Measurements from ENCODE around the gene COL9A1. TPM values are rescaled to one million over a fixed set of nuclear protein-coding genes. Genes with fewer than 3 reads are reported as not detected.

Gene COL9A1
- total and polyA plus RNA-seq, 9 of the 15 experiments (the other 6 are each of a cell fraction or from before 2014, with no cell fraction given) = 0.01 to 0.13 (median 0.06) TPM; not detected in 1

DNA sequence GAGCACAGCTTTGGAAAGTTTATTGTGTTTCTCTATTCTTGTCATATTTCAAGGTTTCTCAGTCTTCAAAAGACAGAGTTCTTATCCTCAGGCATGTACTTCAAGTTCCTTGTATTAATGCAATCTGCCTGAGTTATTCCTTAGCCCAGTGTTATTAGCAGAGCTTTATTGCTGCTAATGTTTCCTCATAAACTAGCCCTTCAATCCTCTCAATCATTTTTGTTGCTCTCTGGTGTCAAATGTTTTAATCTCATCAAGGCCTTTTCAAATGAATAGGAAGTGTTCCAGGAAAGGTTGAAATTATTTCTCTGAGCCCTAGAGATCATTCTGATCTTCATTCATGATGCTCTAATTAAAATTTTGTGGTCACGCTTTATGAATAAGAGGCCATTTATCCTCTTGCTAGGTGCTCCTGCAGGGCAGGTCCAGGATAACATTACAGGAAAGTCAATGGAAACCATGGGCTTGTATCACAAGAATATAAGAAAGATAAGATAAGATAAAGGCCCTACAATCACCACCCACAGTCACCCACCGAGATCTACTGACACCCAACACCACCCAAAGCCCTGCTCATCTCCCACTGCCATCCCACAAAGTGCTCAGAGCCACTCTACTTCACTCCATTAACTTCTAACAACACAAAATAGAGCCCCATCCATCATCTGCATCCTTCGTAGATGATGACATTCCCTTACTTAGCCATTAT lies 125.9 kb downstream of the COL9A1 start:
- TF ChIP-seq FOS (IDR thresholded peaks at IDR 0.05; ENCODE audit: extremely low read depth, insufficient read length) = no peak
- no peak for TF ChIP-seq HOXB6 (CRISPR knock-in tag; IDR thresholded peaks at IDR 0.05; ENCODE audit: borderline replicate concordance)
- TF ChIP-seq, protein P1, sequence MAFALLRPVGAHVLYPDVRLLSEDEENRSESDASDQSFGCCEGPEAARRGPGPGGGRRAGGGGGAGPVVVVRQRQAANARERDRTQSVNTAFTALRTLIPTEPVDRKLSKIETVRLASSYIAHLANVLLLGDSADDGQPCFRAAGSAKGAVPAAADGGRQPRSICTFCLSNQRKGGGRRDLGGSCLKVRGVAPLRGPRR (CRISPR knock-in tag; IDR thresholded peaks at IDR 0.05) = no peak
- TF ChIP-seq TRIM24 (IDR thresholded peaks at IDR 0.05) = no peak
- TF ChIP-seq MECOM (CRISPR knock-in tag; IDR thresholded peaks at IDR 0.05) = no peak
- TF ChIP-seq NR2C2 (CRISPR knock-in tag; IDR thresholded peaks at IDR 0.05) = no peak
- TF ChIP-seq NR2C2 (tag; IDR thresholded peaks at IDR 0.05) = no peak
- TF ChIP-seq ZNF282 (CRISPR knock-in tag; IDR thresholded peaks at IDR 0.05) = no peak
- TF ChIP-seq ILF3 (IDR thresholded peaks at IDR 0.05; ENCODE audit: borderline replicate concordance) = no peak
- no peak for TF ChIP-seq CHD1 (IDR thresholded peaks at IDR 0.05; ENCODE audit: low read length)
- TF ChIP-seq MITF (IDR thresholded peaks at IDR 0.05) = no peak
- TF ChIP-seq ZNF239 (CRISPR knock-in tag; IDR thresholded peaks at IDR 0.05) = no peak
- no peak for TF ChIP-seq ZNF174 (CRISPR knock-in tag; IDR thresholded peaks at IDR 0.05)
- no peak for TF ChIP-seq HMG20A (CRISPR knock-in tag; conservative IDR thresholded peaks at IDR 0.05)
- TF ChIP-seq ZNF780A (CRISPR knock-in tag; IDR thresholded peaks at IDR 0.05) = no peak
- no peak for TF ChIP-seq TAF15 (IDR thresholded peaks at IDR 0.05; ENCODE audit: low read depth, low read length)
- 2% methylated on average over 3 of the region's 3 CpGs for WGBS (ENCODE audit: insufficient coverage, low coverage, missing lambda C conversion rate)
- POLR2A ChIA-PET = no interaction called here

More for the DNA sequence above, 125.9 kb downstream of the COL9A1 start:
- FAIRE-seq = no peak
- H3K4me1 ChIP-seq (replicated peaks in 1 of 2; ENCODE audit: control insufficient read depth in 2 of 2, insufficient read depth in 2 of 2, low read length in 2 of 2) = no peaks in the 10 kb centered on the region
- no peak overlapping the region for H3K27ac ChIP-seq (ENCODE audit: extremely low read depth, low read depth, low read length)
- no peak overlapping the region for H3K9ac ChIP-seq (ENCODE audit: insufficient read depth in 1 of 2, low read depth in 2 of 2, low read length in 2 of 2)
- DNase-seq (ENCODE audit: extremely low read depth in 1 of 4, low spot score in 3 of 4) = no peak
- H3K4me2 ChIP-seq (ENCODE audit: insufficient read depth, low read length) = no peak overlapping the region
- no peaks in the 10 kb centered on the region for H3K9me3 ChIP-seq (replicated peaks; ENCODE audit: control insufficient read depth, insufficient read depth, low read depth, low read length)
- no peak overlapping the region for H2AFZ ChIP-seq (ENCODE audit: low read depth, low read length)
- H3K36me3 ChIP-seq (ENCODE audit: control insufficient read depth, insufficient read depth, low read length) = no peaks in the 10 kb centered on the region
- ATAC-seq = no peak
- intact Hi-C loops (cut with micrococcal nuclease) (no loop called here), in situ Hi-C loops (cut with MboI) (no loop called here)
- no peaks in the 10 kb centered on the region for H3K27me3 ChIP-seq (ENCODE audit: control insufficient read depth in 2 of 2, insufficient read depth in 2 of 2, low read length in 2 of 2)
- no peak overlapping the region for H3K4me3 ChIP-seq
- BruUV-seq (replicated peaks) = no TSS peak
- no peaks in the 10 kb centered on the region for H3K79me2 ChIP-seq (ENCODE audit: control insufficient read depth, insufficient read depth, low read length)
- H4K20me1 ChIP-seq (replicated peaks; ENCODE audit: control insufficient read depth, insufficient read depth, low read length) = no peaks in the 10 kb centered on the region
- CTCF ChIA-PET (ENCODE audit: low intra/inter-chr PET ratio) = no interaction called here
- no peaks in the 10 kb centered on the region for H3K9me1 ChIP-seq (ENCODE audit: control insufficient read depth, insufficient read depth, low read length)

Data from K562 (cell line).